Right ventricle myocardium inferior (tissue), 1 donor: ENCODE data around the gene EMC9. TPM values are rescaled to one million over a fixed set of nuclear protein-coding genes. Genes with fewer than 3 reads are reported as not detected.

ENCODE experiments used
- ATAC-seq: fragments of 200-7000 bp; cut with Tn5 transposase; one replicate; pipeline ENCODE4 v1.9.1; 2020; ENCODE audit warnings: mild to moderate bottlenecking, moderate library complexity
- DNase-seq: peaks from one replicate; pipeline ENCODE4 v3.0.0; 2021; ENCODE audit errors: missing footprints
- intact Hi-C: fragments of 100-400 bp; cut with DNase I; formaldehyde crosslinking; loops from one replicate; pipeline ENCODE4 v1.11.0; 2022
- total RNA-seq: library from RNA; stranded (reverse); fragmentation: NEBNext Ultra II Directional; extraction: Animal tissue kit (Norgen Biotek cat#: 25700); gene quantifications from one replicate; pipeline ENCODE4 v1.2.1, GENCODE V29; 2021
- donor health status: DM: no; HTN: yes; CAD: no; lungs with severe emphysema.

EMC9 gene
- total RNA-seq, 1 donor from 2014 or later = 14.6 TPM

DNA sequence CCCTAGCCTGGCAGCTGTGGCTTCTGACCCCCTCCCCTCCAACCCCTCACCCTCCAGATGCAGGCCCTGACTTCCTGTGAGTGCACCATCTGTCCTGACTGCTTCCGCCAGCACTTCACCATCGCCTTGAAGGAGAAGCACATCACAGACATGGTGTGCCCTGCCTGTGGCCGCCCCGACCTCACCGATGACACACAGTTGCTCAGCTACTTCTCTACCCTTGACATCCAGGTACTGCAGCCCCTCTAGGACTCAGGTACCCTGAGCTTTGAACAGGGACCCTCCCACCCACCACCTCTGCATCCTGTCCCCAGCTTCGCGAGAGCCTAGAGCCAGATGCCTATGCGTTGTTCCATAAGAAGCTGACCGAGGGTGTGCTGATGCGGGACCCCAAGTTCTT lies 13.7 kb upstream of the EMC9 start:
- ATAC-seq (no peak), DNase-seq (no peak)
- intact Hi-C loops = no loop called here

DNA sequence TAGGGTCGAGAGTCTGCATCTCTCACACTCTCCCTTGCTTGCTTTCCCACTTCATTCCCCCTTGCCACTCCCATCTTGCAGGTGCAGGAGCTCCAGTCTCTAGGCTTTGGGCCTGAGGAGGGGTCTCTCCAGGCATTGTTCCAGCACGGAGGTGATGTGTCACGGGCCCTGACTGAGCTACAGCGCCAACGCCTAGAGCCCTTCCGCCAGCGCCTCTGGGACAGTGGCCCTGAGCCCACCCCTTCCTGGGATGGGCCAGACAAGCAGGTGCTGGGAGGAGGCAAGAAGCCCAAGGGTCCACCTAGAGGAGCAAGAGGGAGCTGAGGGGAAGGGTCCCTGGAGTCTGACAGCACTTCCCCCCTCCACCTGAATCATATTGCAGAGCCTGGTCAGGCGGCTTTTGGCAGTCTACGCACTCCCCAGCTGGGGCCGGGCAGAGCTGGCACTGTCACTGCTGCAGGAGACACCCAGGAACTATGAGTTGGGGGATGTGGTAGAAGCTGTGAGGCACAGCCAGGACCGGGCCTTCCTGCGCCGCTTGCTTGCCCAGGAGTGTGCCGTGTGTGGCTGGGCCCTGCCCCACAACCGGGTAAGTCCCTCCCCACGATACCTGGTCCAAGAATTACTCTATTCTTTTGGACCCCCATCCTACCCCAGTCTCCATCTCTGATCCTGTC lies 10.2 kb upstream of the EMC9 start:
- DNase-seq (no peak), ATAC-seq (no peak)
- intact Hi-C loops = no loop called here

GRCh38 chr14:24150993-24151392 lies 9.6 kb upstream of the EMC9 start:
- ATAC-seq (no peak), DNase-seq (no peak)
- intact Hi-C loops = no loop called here

DNA sequence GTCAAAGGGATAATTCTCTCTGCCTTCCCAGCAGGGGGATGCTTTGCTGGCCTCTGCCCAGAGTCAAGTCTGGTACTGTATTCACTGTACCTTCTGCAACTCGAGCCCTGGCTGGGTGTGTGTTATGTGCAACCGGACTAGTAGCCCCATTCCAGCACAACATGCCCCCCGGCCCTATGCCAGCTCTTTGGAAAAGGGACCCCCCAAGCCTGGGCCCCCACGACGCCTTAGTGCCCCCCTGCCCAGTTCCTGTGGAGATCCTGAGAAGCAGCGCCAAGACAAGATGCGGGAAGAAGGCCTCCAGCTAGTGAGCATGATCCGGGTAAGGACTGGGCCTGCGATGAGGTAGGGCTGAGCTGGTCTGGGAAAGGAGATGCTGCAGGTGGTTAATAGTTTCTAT lies 9.2 kb upstream of the EMC9 start:
- no peak for DNase-seq
- no peak for ATAC-seq
- intact Hi-C loops = no loop called here

GRCh38 chr14:24150061-24150460 lies 8.7 kb upstream of the EMC9 start:
- DNase-seq = no peak
- intact Hi-C loops = no loop called here
- ATAC-seq = no peak

DNA sequence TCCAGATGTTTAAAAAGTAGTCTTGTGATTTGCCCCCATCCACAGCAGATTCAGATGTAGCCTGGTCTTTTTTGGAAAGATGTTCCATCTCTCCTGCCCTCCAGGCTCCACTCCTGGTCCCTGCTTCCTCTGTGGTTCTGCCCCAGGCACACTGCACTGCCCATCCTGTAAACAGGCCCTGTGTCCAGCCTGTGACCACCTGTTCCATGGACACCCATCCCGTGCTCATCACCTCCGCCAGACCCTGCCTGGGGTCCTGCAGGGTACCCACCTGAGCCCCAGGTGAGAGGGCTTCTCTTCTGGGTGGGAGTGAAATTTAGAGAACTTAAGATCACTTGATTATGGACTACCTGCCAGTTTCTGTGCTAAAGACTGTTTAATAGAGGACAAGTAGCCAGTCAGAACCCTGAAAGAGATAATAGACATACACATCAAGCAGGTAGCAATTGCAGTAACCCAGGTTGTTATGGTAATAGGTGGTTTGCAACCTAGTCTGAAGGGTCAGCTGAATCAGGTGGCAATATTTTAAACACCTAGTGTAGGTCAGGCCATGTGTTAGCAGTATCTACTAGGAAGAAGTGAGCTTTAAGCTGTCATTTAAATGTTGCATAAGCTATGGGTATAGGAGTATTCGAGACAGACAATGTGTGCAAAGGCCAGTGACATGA lies 8.0 kb upstream of the EMC9 start:
- intact Hi-C loops = loop anchor here (5.0 to 10.0 kb wide), 2 partner anchors 38 to 285 kb away; partner anchors contain the start of gene IPO4
- no peak for ATAC-seq
- DNase-seq = no peak

- DNase-seq (no peak), ATAC-seq (no peak)
- intact Hi-C loops = loop anchor here (1.0 to 10.0 kb wide), 3 partner anchors 34 to 287 kb away; partner anchors contain the start of genes DCAF11, IPO4 and NRL
These were observed 6.5 kb upstream of the EMC9 start for GRCh38 chr14:24147761-24148428.

DNA sequence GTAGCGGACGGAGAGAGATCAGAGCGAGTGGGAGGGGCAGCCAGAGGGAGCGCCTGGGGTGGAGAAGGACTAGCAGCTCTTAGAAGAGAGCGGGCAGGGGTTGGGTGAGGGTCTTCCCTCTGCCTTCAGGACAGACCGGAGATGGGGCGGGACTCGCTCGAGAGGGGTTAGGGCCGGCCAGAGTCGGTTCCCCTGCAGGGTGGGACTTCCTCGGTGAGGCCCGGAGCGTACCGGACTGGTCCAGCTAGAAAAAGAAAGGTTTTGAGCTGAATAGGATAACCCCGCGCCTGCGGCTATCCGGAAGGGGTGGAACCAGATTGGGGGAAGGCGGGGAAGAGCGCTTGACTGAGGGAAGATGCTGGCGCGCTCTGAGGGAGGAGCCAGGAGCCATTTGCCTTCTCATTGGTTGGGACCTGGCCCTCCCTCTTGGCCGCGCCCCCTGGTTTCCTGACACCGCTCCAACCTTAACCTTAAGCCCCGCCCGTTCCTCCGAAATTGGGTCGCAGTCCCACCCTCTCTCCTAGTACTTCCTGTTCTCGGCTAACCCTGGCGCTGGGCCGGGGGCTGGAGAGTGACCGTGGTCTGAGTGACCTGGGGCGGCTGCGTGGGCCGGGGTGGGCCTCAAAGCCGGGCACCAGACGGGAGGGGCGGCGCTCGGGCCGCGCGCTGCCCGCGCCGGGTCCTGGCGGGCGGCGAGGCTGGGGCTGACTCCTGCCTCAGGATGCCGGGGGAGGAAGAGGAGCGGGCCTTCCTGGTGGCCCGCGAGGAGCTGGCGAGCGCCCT lies 5.8 kb upstream of the EMC9 start, which contains the start of gene RNF31:
Gene RNF31 (plus strand): TSS at position 521 of the 783 bp plus-strand sequence. CDS start 201 bp downstream, at position 722.
- DNase-seq (peak; percentile 98), ATAC-seq (peak; percentile 95)
- intact Hi-C loops = loop anchor here (1.0 to 10.0 kb wide), 3 partner anchors 33 to 288 kb away; partner anchors contain the start of genes DCAF11, IPO4 and NRL

GRCh38 chr14:24146453-24146977 lies 5.1 kb upstream of the EMC9 start, which contains the start of gene PSME2:
Gene PSME2 (minus strand): TSS chr14:24146610. CDS start chr14:24146581, 29 bp downstream.
- ATAC-seq = peak; percentile 88
- intact Hi-C loops = loop anchor here (5.0 to 10.0 kb wide), 2 partner anchors 41 to 288 kb away; partner anchors contain the start of gene IPO4

GRCh38 chr14:24145690-24146452 lies 4.5 kb upstream of the EMC9 start:
- intact Hi-C loops = loop anchor here (5.0 to 10.0 kb wide), 2 partner anchors 41 to 289 kb away; partner anchors contain the start of gene IPO4
- ATAC-seq = no peak

More at GRCh38 chr14:24146453-24146977, 5.1 kb upstream of the EMC9 start, which contains the start of gene PSME2:
- peak; percentile 96 for DNase-seq

DNA sequence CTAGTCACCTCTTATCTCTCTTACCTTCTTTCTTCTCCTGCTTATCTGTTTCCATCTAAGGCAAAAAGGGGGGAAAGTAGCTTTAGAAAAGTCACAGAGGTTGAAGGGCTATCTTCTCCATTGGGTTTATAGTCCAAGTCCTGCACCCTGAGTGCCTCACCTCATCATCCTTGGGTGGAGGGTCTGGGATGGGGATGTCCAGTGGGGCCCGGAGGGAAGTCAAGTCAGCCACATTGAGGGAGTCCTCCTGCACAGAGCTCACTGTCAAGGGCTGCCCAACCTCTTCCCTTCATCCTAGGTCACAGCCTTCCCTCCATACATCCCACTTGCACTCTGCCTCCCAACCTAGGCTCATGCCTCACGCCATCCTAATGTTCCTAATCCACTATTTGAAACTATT lies 3.8 kb upstream of the EMC9 start:
- intact Hi-C loops = loop anchor here (5.0 to 10.0 kb wide), 2 partner anchors 42 to 290 kb away; partner anchors contain the start of gene IPO4
- DNase-seq (no peak), ATAC-seq (no peak)

More at GRCh38 chr14:24145690-24146452, 4.5 kb upstream of the EMC9 start:
- no peak for DNase-seq

DNA sequence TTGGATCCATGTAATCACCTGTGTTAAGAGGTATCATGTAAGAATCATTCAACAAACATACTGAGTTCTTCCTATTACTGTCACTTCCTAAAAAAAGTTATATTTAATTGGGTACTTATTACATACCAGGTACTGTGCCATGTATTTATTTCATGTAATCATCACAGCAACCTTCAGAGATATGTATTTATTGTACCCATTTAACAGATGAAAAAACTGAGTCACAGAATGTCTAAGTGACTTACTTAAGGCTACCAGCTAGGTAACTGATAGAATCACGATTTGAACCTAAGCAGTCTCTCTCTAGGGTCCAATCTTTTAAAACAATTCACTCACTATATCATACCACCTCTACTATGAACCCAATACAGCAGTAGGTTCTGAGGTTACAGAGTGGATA lies 3.1 kb upstream of the EMC9 start:
- intact Hi-C loops = loop anchor here (10.0 kb wide), 1 partner anchor 290 kb away; no protein-coding TSS in a partner anchor
- no peak for ATAC-seq
- DNase-seq = no peak

DNA sequence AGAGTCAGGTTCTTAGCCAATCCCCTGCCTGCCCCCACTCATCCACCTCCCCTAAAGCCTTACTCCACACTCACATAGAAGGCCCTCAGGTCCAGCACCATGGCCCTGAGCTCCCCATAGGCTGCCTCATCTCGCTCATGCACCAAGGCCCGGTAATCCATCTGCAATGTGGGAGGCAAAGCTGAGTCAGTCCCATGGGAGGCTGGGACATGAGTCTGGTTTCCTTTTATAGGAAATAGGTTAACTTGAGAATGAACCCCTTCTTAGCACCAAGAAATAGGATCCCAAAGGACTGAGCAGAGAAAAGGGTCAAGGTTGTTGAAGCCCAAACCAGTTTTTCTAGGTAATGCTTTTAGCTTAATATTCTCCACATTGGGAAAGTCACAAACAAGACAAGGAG lies 2.1 kb upstream of the EMC9 start:
- no peak for ATAC-seq
- intact Hi-C loops = loop anchor here (10.0 kb wide), 1 partner anchor 291 kb away; no protein-coding TSS in a partner anchor
- DNase-seq = no peak

- no peak for DNase-seq
- ATAC-seq = no peak
- intact Hi-C loops = no loop called here
These were observed 2.0 kb downstream of the EMC9 start for GRCh38 chr14:24139272-24139934.

- ATAC-seq = no peak
These were observed 2.8 kb downstream of the EMC9 start for GRCh38 chr14:24138396-24139271.

More at GRCh38 chr14:24138396-24139271, 2.8 kb downstream of the EMC9 start:
- intact Hi-C loops = no loop called here
- DNase-seq = no peak
